ENCODE results near the gene USP14.

USP14 gene

GRCh38 chr18:135045-135444 lies 23.3 kb upstream of the USP14 start:
- Histone ChIP-seq H3K4me2 (ENCODE audit: low read length) (no peak overlapping the region), H4K12ac (ENCODE audit: low read depth, low read length) (no peak overlapping the region), H3K4me1 (ENCODE audit: control insufficient read depth in 1 of 2, insufficient read depth in 2 of 2, low read length in 2 of 2) (no peaks in the 10 kb centered on the region), H3K4me3 (ENCODE audit: low read depth, low read length) (no peak overlapping the region), H2AFZ (ENCODE audit: insufficient read depth, low read length, poor library complexity) (no peak overlapping the region), H3K79me1 (ENCODE audit: low read length) (no peaks in the 10 kb centered on the region), H3K27ac (ENCODE audit: low read depth, low read length) (no peak overlapping the region), H3K23ac (ENCODE audit: low read length) (no peak overlapping the region), H3K4ac (ENCODE audit: low read depth, low read length) (no peak overlapping the region), H3K14ac (ENCODE audit: low read length) (no peak overlapping the region), H4K8ac (ENCODE audit: low read depth, low read length) (no peak overlapping the region), H3K79me2 (ENCODE audit: control insufficient read depth, insufficient read depth, low read length, poor library complexity) (no peaks in the 10 kb centered on the region), H3K9ac (ENCODE audit: low read length) (peak overlapping the region; percentile 53), H2BK120ac (ENCODE audit: insufficient read depth, low read length, poor library complexity) (no peak overlapping the region), H3K27me3 (ENCODE audit: insufficient read depth, low read length) (no peaks in the 10 kb centered on the region), H3K36me3 (ENCODE audit: control insufficient read depth in 1 of 2, insufficient read depth in 2 of 2, low read length in 2 of 2) (no peaks in the 10 kb centered on the region), H3K9me3 (ENCODE audit: insufficient read depth, low read depth, low read length) (peaks cover 10% of the 10 kb centered on the region), H2BK12ac (ENCODE audit: low read length) (no peak overlapping the region), H2BK5ac (ENCODE audit: low read depth, low read length, poor library complexity) (no peak overlapping the region), H2AK5ac (ENCODE audit: low read length) (no peak overlapping the region), H3K18ac (ENCODE audit: low read length) (no peak overlapping the region), H4K91ac (ENCODE audit: low read depth, low read length) (no peak overlapping the region)
- WGBS (ENCODE audit: extremely low coverage, insufficient coverage, insufficient read length) = no CpG with 5 or more reads among the region's 1 CpG
- DNase-seq = no peak

GRCh38 chr18:136433-136832 lies 21.9 kb upstream of the USP14 start:
- WGBS (ENCODE audit: extremely low coverage, insufficient coverage, insufficient read length) = no CpG with 5 or more reads among the region's 7 CpGs

DNA sequence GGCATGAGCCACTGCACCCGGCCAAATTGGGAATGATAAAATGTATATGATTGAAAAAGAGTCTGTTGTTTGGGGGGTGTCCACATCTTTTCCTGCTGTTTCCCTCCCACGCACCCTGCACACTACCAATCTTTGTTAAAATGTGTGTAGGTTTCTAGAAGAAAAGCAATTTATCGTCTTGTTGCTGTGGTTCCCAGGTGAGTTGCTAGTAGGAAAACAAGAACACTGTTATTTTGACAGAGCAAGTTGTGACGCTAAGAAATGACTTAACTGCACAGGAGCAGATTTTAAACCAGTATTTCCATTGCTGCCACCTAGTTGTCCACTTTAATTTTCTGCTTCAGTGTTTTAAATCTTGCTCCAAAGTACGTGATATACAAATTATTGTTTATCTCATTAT lies 21.0 kb upstream of the USP14 start:
- no peak overlapping the region for H2BK5ac ChIP-seq (ENCODE audit: low read depth, low read length, poor library complexity)
- no peaks in the 10 kb centered on the region for H3K36me3 ChIP-seq (ENCODE audit: control insufficient read depth in 1 of 2, insufficient read depth in 2 of 2, low read length in 2 of 2)
- no peak for DNase-seq
- H3K4me2 ChIP-seq (ENCODE audit: low read length) = no peak overlapping the region
- no peak overlapping the region for H3K18ac ChIP-seq (ENCODE audit: low read length)
- WGBS (ENCODE audit: extremely low coverage, insufficient coverage, insufficient read length) = no CpG with 5 or more reads among the region's 5 CpGs
- no peak overlapping the region for H2AK5ac ChIP-seq (ENCODE audit: low read length)
- no peak overlapping the region for H2BK120ac ChIP-seq (ENCODE audit: insufficient read depth, low read length, poor library complexity)
- no peak overlapping the region for H4K12ac ChIP-seq (ENCODE audit: low read depth, low read length)
- no peak overlapping the region for H3K27ac ChIP-seq (ENCODE audit: low read depth, low read length)
- H3K14ac ChIP-seq (ENCODE audit: low read length) = no peak overlapping the region
- H3K79me2 ChIP-seq (ENCODE audit: control insufficient read depth, insufficient read depth, low read length, poor library complexity) = no peaks in the 10 kb centered on the region
- H3K9me3 ChIP-seq (ENCODE audit: insufficient read depth, low read depth, low read length) = peaks cover 12% of the 10 kb centered on the region
- no peaks in the 10 kb centered on the region for H3K4me1 ChIP-seq (ENCODE audit: control insufficient read depth in 1 of 2, insufficient read depth in 2 of 2, low read length in 2 of 2)
- no peak overlapping the region for H3K9ac ChIP-seq (ENCODE audit: low read length)
- no peak overlapping the region for H4K8ac ChIP-seq (ENCODE audit: low read depth, low read length)
- H3K79me1 ChIP-seq (ENCODE audit: low read length) = no peaks in the 10 kb centered on the region
- H4K91ac ChIP-seq (ENCODE audit: low read depth, low read length) = no peak overlapping the region
- no peak overlapping the region for H3K4me3 ChIP-seq (ENCODE audit: low read depth, low read length)
- no peak overlapping the region for H3K23ac ChIP-seq (ENCODE audit: low read length)
- no peak overlapping the region for H3K4ac ChIP-seq (ENCODE audit: low read depth, low read length)
- H2BK12ac ChIP-seq (ENCODE audit: low read length) = no peak overlapping the region
- no peaks in the 10 kb centered on the region for H3K27me3 ChIP-seq (ENCODE audit: insufficient read depth, low read length)
- H2AFZ ChIP-seq (ENCODE audit: insufficient read depth, low read length, poor library complexity) = no peak overlapping the region

More at GRCh38 chr18:136433-136832, 21.9 kb upstream of the USP14 start:
- Histone ChIP-seq H2BK120ac (ENCODE audit: insufficient read depth, low read length, poor library complexity) (no peak overlapping the region), H2BK5ac (ENCODE audit: low read depth, low read length, poor library complexity) (no peak overlapping the region), H4K91ac (ENCODE audit: low read depth, low read length) (no peak overlapping the region), H3K27ac (ENCODE audit: low read depth, low read length) (no peak overlapping the region), H3K9ac (ENCODE audit: low read length) (no peak overlapping the region), H3K23ac (ENCODE audit: low read length) (no peak overlapping the region), H2BK12ac (ENCODE audit: low read length) (no peak overlapping the region), H2AK5ac (ENCODE audit: low read length) (no peak overlapping the region), H3K4me1 (ENCODE audit: control insufficient read depth in 1 of 2, insufficient read depth in 2 of 2, low read length in 2 of 2) (no peaks in the 10 kb centered on the region), H4K12ac (ENCODE audit: low read depth, low read length) (no peak overlapping the region), H3K18ac (ENCODE audit: low read length) (no peak overlapping the region), H3K79me1 (ENCODE audit: low read length) (no peaks in the 10 kb centered on the region), H3K4ac (ENCODE audit: low read depth, low read length) (no peak overlapping the region), H3K9me3 (ENCODE audit: insufficient read depth, low read depth, low read length) (peaks cover 10% of the 10 kb centered on the region), H3K27me3 (ENCODE audit: insufficient read depth, low read length) (no peaks in the 10 kb centered on the region), H4K8ac (ENCODE audit: low read depth, low read length) (no peak overlapping the region), H3K4me3 (ENCODE audit: low read depth, low read length) (no peak overlapping the region), H3K14ac (ENCODE audit: low read length) (no peak overlapping the region), H3K4me2 (ENCODE audit: low read length) (no peak overlapping the region), H2AFZ (ENCODE audit: insufficient read depth, low read length, poor library complexity) (no peak overlapping the region), H3K36me3 (ENCODE audit: control insufficient read depth in 1 of 2, insufficient read depth in 2 of 2, low read length in 2 of 2) (no peaks in the 10 kb centered on the region), H3K79me2 (ENCODE audit: control insufficient read depth, insufficient read depth, low read length, poor library complexity) (no peaks in the 10 kb centered on the region)
- DNase-seq = no peak

DNA sequence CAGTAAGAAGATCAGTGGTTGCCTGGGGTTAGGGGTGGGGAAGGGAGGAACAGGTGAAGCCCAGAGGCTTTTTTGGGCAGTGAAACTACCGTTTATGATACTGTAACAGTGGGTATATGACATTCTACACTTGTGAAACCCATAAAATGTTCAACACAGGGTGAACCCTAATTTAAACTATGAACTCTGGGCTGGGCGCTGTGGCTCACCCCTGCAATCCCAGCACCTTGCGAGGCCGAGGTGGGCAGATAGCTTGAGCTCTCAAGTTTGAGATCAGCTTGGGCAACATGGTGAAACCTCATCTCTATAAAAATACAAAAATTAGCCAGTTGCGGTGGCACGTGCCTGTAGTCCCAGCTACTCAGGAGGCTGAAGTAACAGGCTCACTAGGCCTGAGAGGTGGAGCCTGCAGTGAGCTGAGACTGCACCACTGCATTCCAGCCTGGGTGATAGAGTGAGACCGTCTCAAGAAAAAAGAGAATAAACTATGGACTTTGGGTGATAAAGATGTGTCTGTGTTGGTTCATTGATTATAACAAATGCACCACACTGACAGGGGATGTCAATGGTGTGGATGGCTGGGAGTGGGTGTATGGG lies 17.6 kb upstream of the USP14 start:
- DNase-seq = no peak
- WGBS (ENCODE audit: extremely low coverage, insufficient coverage, insufficient read length) = no CpG with 5 or more reads among the region's 7 CpGs

More for the DNA sequence above, 17.6 kb upstream of the USP14 start:
- no peak overlapping the region for H3K4me2 ChIP-seq (ENCODE audit: low read length)
- no peak overlapping the region for H3K18ac ChIP-seq (ENCODE audit: low read length)
- no peak overlapping the region for H2AFZ ChIP-seq (ENCODE audit: insufficient read depth, low read length, poor library complexity)
- no peak overlapping the region for H3K14ac ChIP-seq (ENCODE audit: low read length)
- no peak overlapping the region for H4K8ac ChIP-seq (ENCODE audit: low read depth, low read length)
- no peak overlapping the region for H3K4ac ChIP-seq (ENCODE audit: low read depth, low read length)
- no peak overlapping the region for H4K91ac ChIP-seq (ENCODE audit: low read depth, low read length)
- H2BK120ac ChIP-seq (ENCODE audit: insufficient read depth, low read length, poor library complexity) = no peak overlapping the region
- H3K27ac ChIP-seq (ENCODE audit: low read depth, low read length) = no peak overlapping the region
- no peaks in the 10 kb centered on the region for H3K36me3 ChIP-seq (ENCODE audit: control insufficient read depth in 1 of 2, insufficient read depth in 2 of 2, low read length in 2 of 2)
- no peaks in the 10 kb centered on the region for H3K79me1 ChIP-seq (ENCODE audit: low read length)
- H3K27me3 ChIP-seq (ENCODE audit: insufficient read depth, low read length) = no peaks in the 10 kb centered on the region
- no peaks in the 10 kb centered on the region for H3K79me2 ChIP-seq (ENCODE audit: control insufficient read depth, insufficient read depth, low read length, poor library complexity)
- H3K4me3 ChIP-seq (ENCODE audit: low read depth, low read length) = no peak overlapping the region
- no peak overlapping the region for H2AK5ac ChIP-seq (ENCODE audit: low read length)
- peaks cover 7% of the 10 kb centered on the region for H3K9me3 ChIP-seq (ENCODE audit: insufficient read depth, low read depth, low read length)
- H3K9ac ChIP-seq (ENCODE audit: low read length) = no peak overlapping the region
- H4K12ac ChIP-seq (ENCODE audit: low read depth, low read length) = no peak overlapping the region
- H3K4me1 ChIP-seq (ENCODE audit: control insufficient read depth in 1 of 2, insufficient read depth in 2 of 2, low read length in 2 of 2) = no peaks in the 10 kb centered on the region
- H2BK12ac ChIP-seq (ENCODE audit: low read length) = no peak overlapping the region
- H3K23ac ChIP-seq (ENCODE audit: low read length) = no peak overlapping the region
- no peak overlapping the region for H2BK5ac ChIP-seq (ENCODE audit: low read depth, low read length, poor library complexity)

Measured in trophoblast cell (in vitro differentiated cells and primary cell).